HG03520 (cell line): ENCODE results near the gene PYGB.
A peak's percentile ranks its signal among the peaks of the same experiment; 100 is the strongest.
"Not testable (repeated sequence)": the region's sequence is repeated elsewhere in the genome, so short reads cannot be mapped to it uniquely, and the experiment has no call there.

Experiments
- ATAC-seq: cut with Tn5 transposase; IDR thresholded peaks from one replicate; pipeline ENCODE4 v1.9.1; 2021; ENCODE audit warnings: mild to moderate bottlenecking, moderate library complexity; ENCODE audit not compliant: unreplicated experiment

PYGB gene

GRCh38 chr20:25247518-25247955 is 348 bp upstream of the PYGB start:
- ATAC-seq = peak; percentile 32

GRCh38 chr20:25248786-25249172 is 894 bp downstream of the PYGB start:
- ATAC-seq = no peak

GRCh38 chr20:25249198-25249931 is 1.5 kb downstream of the PYGB start:
- no peak for ATAC-seq

- ATAC-seq = no peak
Measured at GRCh38 chr20:25250508-25250907, 2.6 kb downstream of the PYGB start.

GRCh38 chr20:25251019-25251418 is 3.1 kb downstream of the PYGB start:
- ATAC-seq = no peak

GRCh38 chr20:25251558-25251957 is 3.7 kb downstream of the PYGB start:
- no peak for ATAC-seq

- ATAC-seq = no peak
Measured at GRCh38 chr20:25252230-25252651, 4.4 kb downstream of the PYGB start.

DNA sequence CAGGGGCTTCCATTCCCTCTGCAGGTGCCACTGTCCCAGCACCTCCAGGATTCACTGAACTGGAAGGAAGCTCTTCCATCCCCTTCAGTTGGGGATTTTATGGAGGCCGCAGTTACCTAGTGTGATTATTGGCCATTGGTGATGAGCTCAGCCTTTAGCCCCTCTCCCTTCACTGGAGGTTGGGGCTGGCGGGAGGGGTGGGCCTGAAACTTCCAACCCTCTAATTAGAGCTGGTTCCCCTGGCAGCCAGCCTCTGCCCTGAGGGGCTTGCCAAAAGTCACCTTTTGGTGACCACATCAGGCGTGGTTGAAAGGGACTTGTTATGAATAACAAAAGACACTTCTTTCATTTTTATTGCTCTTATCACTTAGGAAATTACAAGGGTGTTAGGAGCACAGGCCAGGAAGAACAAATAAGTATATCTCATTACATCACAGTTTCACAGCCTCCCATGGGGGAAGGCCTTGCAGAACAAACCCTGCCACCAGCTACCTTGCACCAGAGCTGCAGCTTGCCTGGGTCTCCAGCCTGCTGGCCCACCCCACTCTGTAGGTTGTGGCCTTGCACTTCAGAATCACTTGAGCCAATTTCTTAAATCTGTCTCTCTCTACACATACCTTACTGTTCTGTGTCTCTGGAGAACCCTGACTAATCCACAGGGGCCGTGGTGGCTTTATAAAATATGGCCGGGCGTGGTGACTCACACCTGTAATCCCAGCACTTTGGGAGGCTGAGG is 5.0 kb downstream of the PYGB start:
- ATAC-seq = no peak

- no peak for ATAC-seq
Measured at GRCh38 chr20:25253606-25254275, 5.9 kb downstream of the PYGB start.

- no peak for ATAC-seq
Measured at GRCh38 chr20:25254571-25254970, 6.7 kb downstream of the PYGB start.

- ATAC-seq = no peak
Measured at GRCh38 chr20:25254986-25255680, 7.2 kb downstream of the PYGB start.

- no peak for ATAC-seq
Measured at GRCh38 chr20:25256226-25256859, 8.5 kb downstream of the PYGB start.

DNA sequence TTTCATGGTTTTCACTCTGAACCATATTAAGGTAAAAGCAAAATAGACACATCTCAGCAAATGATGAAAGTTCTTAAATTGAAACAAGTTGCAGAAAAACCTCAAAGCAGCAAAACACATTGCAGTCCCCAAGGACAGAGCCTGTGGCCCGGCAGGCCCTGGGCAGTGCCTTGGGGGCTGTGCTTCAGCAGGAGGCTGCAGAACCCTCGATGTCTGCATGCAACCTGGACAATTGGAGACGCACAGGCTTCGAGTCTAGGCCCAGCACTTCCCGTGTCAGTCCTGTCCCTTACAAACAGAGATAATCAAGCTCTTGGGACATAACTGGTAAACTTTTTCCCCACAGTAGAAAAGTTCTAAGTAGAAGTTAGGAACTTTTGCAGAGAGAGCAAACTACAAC is 9.2 kb downstream of the PYGB start:
- no peak for ATAC-seq

GRCh38 chr20:25257756-25258475 is 10.0 kb downstream of the PYGB start:
- no peak for ATAC-seq

- no peak for ATAC-seq
Measured at GRCh38 chr20:25258476-25258805, 10.6 kb downstream of the PYGB start.

DNA sequence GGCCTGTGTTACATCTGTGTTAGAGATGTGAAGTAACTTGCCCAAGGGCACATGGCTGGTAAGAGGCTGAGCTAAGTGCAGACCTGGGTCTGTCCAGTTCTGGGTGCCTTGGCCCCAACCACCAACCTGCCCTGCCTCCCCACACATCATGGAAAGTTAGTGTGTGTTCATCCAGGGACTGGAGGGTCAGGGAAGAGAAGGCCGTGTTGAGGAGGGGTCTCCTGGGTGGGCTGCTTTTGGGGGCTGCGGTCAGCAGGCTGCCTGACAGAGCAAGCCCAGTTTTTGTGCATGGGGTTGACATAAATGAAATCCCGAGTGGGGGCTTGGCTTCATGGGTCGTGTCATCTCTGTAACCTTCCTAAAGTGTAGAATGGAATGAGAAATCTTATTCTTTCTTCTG is 10.9 kb downstream of the PYGB start:
- no peak for ATAC-seq

- ATAC-seq = no peak
Measured at GRCh38 chr20:25259358-25259757, 11.5 kb downstream of the PYGB start.

GRCh38 chr20:25259788-25260254 is 11.9 kb downstream of the PYGB start:
- ATAC-seq = no peak

- not testable (repeated sequence) for ATAC-seq
Measured at GRCh38 chr20:25260770-25261437, 13.0 kb downstream of the PYGB start.
